DLD1 (cell line): ENCODE measurements around the gene NMNAT3.

Source experiments
- in situ Hi-C: cut with HindIII; loops from 2 replicates; pipeline ENCODE4 v1.10.0; 2017; ENCODE audit warnings: low sequenced_read_pairs

Gene NMNAT3

DNA sequence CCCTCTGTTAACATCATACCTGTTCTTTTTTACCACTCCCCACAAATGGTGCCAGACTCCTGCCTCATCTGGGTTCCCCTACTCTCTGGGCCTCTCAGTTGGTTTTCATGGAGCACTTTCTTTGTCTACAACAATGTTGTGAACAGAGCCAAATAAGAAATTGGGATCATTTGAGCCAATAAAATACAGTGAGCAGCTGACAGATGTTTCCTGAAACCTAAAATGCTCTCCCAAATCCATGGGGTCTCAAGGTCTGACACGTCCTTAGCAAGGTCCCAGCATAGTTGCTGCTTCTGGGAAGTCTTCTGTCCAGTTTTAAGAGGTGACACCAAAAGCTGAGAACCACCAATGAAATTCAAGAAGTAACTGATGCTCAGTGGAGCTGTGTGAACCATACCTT is 1.7 kb downstream of the NMNAT3 start:
- in situ Hi-C loops, result no loop called here

DNA sequence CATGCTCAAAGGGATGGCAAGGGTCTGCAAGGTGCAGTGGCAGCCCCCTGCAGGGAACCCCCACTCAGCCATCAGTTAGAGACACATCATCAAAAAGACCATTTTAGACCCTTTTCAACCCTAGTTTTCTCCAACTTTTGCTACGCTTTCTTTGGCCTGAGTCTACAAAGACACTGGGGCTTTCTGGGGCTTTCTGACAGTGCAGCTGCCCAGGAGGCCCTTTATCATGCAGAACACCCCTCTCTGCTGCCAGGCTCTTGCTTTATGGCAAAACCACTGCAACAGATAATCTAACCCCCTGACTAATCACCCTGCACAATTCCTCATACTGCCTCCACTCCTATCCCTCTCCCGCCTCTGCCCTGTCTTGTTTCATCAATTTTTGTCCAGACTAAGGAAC is 2.4 kb downstream of the NMNAT3 start:
- in situ Hi-C loops, result no loop called here

DNA sequence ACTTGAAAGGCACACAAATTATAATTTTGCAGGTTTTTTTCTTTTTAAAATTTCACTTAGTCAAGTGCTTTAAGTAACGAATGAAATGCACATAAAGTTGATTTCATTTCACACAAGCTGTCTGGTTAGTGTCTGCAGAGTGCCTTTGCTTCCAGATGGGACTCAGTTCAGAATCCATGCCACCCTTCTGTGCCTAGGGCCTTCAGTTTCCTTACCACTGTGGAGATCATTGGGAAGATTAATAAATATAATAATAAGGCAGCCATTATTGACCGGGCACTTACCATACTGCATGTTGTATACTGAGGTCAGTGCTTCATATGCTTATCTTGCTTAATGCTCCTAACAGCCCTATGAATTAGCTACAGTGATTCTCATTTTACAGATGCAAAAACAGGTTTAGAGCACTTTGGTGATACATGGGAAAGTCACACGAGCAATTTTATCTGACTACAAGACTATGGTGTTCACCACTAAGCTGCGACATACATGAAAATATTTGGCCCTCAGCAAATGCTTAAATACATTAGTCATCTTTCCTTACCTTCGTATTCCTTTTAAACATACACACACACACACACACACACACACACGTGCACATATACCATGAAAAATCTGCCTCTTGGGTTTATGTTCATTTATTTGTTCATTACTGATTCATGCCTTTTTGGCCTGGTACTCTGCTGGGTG is 3.1 kb downstream of the NMNAT3 start:
- in situ Hi-C loops, result no loop called here

DNA sequence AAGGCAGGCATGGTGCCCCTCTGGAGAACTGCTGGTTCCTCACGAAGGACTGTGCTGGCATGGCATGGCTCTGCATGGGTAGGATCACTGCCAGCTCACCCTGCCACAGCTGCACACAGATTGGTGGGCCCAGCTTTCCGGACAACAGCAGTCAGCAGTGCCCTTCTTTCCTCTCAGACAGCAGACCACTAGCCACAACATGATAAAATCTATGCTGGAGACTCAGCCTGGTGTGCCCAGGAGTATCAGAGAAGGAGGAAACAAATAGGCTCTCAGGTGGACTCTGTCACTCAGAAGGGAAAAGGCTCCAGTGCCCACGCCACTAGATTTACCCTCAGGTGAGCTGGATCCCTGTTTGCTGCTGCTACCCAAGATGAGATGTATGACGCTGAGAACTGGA is 4.9 kb downstream of the NMNAT3 start:
- in situ Hi-C loops, result no loop called here

DNA sequence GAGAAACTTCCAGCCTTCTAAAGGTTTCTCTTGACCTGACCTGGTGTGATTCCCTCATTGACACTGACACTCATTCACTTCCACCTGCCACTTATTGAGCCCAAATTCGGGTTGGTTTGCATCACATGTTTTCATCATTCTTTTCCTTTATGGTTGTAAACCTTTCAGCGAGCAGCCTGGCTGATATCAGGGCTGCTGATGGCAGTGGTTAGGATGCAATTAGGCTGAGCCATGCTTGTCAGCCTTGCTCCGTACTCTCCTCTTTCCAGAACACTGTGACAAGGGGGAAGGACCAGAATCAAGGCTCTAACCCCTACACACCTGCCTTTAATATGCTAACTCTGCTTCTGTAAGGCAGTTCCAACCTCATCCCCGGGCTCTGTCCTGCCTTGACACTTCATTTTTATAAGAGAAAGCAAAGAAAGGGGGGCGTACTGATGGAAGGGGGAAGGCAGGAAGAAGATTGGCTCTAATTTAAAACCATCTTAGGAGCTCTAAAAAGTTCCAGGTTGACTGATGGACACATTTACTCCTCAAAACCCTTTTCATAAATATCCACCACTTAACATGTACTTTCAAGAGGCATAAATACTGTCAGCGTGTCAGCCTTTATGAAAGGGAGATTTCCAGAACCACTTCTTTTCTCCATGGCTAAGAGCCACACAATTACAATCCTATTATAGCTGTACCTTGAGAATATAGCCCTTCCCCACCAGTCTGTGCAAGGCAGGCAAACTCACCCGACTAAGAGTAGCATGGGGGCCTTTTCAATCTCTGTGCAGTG is 5.7 kb downstream of the NMNAT3 start:
- in situ Hi-C loops, result no loop called here

DNA sequence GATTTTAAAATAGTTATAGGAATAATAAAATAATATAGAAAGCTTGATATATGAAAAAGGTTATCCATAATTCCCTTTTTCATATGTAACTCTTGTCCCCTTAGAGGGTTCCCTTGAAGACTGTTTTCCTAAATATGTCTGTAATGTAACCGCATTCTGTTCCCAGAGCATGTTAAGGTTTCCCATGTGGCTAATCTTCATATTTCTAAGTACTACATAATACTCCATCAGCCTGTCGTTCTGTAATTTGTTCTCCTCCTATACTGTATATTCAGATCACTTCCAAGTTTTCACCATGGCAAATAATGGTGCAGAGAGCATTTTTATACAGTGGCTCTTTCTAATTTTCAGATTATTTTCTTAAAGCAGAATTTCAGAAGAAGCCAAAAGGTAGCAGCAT is 6.7 kb downstream of the NMNAT3 start:
- in situ Hi-C loops, result no loop called here

DNA sequence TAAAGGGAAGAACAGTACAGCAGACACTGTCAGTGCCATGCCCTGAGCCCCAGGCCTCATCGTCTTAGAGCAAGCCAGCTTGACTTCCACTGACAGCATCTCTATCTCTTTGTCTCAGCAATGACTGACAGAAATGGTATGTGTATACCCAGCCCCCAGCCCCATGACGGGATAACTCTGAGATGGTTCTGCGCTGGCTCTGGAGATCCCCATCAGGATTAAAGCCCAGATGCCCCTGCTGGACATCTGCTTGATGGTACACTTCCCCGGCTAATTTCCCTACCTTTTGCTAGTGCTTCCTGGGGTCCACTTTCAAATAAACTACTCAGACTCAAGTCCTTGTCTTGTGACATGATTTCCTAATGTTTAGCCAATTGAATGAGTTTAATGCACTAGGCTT is 7.6 kb downstream of the NMNAT3 start:
- in situ Hi-C loops, result no loop called here

DNA sequence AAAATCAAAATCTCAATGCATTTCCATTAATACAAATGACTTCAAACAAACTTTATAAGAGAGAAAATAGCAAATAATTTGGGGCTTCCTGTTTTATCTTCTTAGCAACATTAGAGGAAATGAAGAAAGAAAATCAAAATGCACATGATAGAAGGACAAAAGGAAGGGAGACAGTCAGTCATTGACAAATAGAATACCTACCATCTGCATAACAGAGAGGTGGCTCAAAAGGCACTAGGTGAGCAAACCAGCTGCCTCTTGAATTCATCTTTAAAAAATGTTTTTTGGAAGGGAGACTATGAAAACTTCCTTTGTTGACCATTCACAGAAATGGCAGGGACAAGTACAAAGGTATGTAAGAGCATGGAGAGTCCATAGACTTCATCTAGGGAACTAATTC is 9.4 kb downstream of the NMNAT3 start:
- in situ Hi-C loops, result no loop called here

DNA sequence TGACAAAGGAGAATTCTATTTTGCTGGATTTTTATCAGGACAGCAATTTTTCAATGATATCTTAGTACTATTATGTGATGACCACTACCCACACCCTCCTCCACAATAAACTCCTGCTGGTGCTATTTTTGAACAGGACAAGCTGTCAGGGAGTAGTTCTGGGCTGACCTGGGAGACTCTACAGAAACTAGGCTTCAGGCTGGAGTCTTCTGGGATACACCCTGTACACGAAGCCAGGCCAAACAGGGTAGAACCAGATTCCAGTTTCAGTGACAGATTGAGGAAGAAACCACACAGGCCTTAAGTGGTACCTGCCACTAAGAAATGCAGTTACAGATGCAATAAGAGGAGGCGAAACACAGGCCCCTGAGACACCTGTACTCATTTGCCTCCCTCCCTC is 12.8 kb downstream of the NMNAT3 start:
- in situ Hi-C loops, result no loop called here

DNA sequence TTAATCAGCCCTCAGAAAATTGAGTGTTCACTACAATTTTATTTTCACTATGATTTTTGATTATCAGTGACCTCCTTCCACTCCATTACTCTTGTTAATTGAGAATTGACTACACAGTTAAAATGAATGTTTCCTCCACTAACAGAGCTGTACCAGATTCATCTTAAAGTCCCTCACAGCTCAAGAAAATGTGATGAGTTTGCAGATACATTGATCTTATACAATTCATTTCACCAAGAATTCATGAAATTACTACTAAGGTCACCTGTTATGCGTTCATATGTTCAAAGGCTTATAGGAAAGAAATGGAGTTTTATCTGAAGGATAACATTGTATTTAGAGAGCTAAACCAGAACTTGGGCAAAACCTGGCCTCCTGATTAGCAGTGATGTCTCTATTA is 17.5 kb downstream of the NMNAT3 start:
- in situ Hi-C loops, result no loop called here

DNA sequence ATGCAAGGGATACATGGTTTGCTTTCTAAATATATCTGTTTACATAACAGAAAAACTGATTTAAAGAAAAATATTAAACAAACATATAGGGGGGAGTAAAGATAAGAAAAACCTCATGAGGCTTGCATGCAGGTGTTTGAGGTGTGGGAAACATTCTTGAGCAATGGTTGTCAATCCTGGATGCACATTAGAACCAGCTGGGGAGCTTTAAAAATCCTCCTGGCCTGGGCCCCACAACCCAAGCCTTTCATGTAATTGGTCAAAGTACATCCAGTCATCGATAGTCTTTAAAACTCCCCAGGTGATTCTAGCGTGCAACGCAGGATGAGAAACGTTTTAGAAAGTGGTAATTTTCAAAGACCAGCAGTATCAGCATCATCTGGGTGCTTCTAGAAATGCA is 18.3 kb downstream of the NMNAT3 start:
- in situ Hi-C loops, result no loop called here

DNA sequence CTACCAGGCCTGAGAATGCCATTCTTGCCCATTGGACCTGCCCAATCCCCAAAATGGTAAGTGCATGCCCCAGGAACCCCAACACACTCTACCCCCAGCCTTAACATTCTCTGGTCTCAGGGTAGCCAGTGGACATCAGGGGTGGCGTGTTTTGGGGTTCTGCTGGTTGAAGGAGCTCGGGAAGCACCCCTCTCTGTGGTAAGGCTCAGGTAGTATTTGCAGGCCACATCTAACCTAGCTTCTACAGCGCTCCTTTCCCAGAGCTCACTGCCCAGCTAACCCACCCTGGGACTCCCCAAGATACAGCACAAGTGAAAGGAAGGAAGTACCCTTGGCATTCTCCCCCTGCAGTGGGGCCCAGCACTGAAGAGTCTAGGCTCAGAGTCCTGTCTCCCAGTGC is 19.8 kb downstream of the NMNAT3 start:
- in situ Hi-C loops, result no loop called here

DNA sequence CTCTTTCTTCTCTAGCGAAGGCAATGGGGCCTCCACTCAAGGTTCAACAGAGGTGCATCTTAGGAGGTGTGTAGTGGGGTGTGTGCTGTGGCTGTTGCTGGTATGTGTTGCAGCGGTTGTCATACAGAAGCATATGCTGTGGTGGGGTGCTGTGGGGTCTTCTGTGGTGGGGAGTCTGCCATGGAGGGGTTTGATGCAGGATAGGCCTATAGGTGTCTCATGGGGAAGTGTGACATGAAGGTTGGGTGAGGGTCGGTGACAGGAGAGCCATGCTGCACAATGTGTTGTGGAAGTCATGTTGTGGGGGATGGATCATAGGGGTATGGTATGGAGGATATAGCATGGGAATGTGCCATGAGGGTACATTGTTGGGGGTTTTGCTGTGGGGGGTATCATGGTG is 20.3 kb downstream of the NMNAT3 start:
- in situ Hi-C loops, result no loop called here

DNA sequence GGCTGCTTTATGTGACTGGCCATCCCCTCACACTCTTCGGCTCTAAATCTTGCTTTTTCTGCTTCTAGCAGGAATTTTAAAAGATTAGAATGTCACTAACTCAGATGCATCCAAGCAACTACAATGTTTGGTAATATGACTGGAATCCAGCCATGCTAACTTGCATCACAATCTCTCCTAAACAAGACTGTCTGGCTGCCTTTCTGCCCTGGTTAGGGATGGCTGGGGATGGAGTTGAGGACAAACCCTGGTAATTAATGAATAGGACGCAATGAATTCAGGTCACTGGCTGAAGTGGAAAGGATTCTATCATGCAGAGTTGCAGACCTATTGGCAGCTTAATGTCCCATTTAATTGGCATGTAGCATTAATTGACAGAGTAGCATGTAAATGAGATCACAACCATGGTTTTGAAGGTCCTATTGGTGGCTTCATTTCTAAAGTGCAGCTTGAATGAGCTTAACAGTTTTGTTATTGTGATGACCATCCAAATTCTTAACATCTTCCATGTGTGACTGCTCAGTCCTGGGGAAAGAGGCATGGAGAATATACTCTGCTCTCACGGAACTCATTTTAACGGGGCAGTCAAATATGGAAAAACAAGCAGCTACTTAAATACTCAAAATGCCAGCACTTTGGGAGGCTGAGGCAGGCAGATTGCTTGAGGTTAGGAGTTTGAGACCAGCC is 21.7 kb downstream of the NMNAT3 start:
- in situ Hi-C loops, result no loop called here

DNA sequence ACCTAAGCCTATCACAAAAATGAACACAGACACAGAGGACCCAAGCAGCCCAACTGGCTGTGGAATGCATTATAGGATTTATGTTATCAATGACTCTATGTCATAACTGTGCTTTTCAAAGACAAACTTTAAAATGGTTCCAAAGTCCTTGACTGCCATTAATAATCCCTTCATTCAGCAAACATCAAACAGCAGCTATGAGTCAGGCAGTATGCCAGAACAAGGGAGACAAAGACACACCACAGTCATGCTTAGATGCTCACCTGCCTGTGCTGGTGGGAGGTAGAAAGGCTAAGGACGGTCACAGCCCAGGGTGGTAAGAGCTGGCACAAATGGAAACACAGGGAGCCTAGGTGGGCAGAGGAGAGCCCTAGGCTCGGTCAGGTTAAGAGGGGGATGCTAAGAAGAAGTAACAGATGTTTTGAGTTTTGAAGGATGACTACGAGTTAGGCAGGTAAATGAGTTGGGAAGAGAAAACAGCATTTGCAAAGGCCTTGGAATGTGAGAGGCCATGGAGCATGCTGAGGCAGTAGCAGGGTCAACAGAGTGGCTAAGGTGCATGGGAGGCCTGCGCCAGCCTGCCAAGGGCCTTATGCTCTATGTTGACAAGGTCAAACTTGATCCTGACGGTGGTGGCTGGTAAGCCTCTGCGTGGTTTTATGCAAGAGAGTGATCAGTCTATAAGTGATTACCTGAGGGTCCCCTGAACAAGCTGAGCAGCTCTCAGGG is 23.0 kb downstream of the NMNAT3 start:
- in situ Hi-C loops, result no loop called here

DNA sequence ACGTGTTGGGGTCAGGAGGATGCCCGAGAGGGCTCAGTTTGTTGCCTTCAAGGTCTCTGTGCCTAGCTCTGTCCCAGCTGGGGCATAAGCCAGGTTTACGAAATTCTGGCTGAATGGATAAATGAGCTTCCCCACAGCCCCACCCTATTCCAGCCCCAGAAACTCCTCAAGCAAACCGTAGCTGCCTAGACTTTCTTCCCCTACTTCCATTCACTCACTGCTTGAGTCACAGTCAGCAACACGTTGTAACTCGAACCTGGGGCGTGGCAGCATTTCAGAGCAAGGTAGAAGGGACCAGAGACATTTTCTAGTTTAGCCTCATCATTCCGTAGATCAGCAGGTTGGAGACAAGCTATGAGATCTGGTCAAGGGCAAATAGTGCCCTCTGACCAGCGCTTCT is 24.2 kb downstream of the NMNAT3 start:
- in situ Hi-C loops, result no loop called here

DNA sequence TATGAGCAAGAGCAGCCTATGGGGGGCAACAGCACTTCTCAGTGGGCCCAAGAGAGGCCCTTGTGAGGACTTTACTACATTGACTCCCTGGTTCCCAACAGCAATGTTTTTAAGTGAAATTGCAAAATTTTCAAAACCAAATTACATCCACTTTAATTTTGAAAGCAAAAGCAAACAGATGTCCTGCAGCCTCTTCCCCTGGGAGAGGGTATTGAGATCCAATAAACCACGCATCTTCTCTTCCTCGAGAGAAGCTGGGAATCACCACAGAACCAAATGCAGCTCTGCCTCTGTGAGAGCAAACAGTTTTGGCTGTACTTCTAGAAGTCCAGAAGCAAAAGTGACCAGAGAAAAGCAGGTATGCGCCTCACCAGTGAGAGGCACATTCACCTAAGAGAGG is 25.2 kb downstream of the NMNAT3 start:
- in situ Hi-C loops, result no loop called here

DNA sequence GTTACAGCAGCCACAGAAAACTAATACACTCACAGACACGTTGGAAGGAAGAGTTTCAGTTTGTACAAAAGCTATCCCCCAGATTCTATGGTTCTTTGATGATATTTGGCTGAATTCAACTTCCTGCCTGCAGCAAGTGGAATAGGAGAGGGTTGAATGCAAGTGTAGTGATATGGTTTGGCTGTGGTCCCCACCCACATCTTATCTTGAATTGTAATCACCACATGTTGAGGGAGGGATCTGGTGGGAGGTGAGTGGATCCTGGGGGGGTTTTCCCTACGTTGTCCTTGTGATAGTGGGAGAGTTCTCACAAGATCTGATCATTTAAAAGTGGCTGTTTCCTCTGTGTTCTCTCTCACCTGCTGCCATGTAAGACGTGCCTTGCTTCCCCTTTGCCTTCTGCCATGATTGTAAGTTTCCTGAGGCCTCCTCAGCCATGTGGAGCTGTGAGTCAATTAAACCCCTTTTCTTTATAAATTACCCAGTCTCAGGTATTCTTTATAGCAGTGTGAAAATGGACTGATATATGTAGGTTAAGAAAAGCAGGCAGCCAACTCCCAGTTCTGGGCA is 29.8 kb downstream of the NMNAT3 start:
- in situ Hi-C loops, result no loop called here

DNA sequence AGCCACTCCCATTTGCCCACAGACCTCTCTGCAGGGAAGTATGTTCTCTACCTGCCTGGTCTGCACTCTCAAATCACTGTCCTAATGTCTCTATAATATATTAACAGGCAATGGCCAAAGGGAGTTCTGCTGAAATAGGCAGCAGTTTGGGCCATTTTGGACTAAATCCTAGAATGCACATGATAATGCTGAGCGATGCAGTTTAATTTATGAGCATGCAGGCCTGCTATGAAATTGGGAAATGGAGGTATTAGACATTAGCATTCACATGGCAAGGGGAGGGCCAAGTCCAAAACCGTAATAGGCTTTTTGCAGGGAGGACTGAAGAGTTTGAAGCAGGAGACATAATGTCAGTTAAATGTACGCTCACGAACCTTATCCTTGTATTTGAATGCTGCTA is 31.3 kb downstream of the NMNAT3 start:
- in situ Hi-C loops, result no loop called here

DNA sequence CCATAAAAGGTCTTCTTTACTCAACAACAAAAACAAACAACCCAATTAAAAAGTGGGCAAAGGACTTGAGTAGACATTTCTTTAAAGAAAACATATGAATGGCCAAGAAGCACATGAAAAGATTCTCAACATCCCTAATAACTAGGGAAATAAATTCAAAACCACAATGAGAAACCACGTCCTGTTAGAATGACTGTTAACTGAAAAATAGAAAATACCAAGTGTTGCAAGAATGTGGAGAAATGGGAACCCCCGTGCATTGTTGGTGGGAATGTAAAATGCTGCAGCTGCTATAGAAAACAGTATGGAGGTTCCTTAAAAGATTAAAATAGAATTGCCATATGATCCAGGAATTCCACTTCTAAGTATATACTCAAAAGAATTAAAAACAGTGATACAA is 34.8 kb downstream of the NMNAT3 start:
- in situ Hi-C loops, result no loop called here

DNA sequence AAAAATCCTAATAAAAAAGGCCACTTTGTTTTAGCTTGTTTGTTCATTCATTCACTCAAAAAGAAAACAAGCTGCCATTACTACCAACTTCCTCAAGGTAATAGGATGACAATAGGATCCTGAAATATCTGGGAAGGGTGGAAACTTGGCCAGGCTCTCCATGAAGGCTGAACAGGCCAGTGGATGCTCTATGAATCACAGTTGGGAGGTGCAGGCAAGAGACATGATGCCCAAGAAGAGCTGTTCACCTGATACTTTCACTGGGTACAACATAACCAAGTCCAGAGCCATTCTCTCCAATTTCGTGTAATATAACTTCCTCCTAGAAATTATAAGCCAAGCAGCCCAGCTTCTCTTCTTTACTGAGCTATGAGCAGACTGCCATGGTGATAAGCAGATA is 37.3 kb downstream of the NMNAT3 start:
- in situ Hi-C loops, result no loop called here
